Measurements from ENCODE around the gene SCAMP5.

The SCAMP5 gene

GRCh38 chr15:75033809-75034208 lies 38.4 kb downstream of the SCAMP5 start:
- Histone ChIP-seq H3K27ac (no peak overlapping the region), H3K4me3 (no peak overlapping the region)
- no peak for TF ChIP-seq CTCF (IDR thresholded peaks at IDR 0.05)
- DNase-seq (ENCODE audit: low spot score), result no peak

DNA sequence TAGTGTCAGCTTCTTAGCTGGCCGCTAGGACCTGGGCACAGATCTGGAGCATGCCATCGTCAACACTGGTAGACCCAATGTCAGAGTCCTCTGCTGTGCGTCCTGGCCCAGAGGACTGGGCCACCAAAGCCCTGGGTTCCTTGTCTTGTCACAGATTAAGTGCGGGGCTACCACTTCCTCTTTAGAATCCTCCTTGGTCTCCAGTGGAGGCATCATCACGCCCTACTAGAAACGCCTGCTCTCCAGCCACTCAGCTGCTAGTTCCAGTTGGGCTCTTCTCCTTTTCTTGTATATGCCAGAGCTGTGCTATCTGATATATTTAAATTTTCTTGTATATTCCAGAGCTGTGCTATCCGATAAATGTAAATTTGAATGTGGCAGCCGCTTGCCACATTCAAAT lies 39.3 kb downstream of the SCAMP5 start:
- Histone ChIP-seq H3K4me3 (no peak overlapping the region), H3K27ac (no peak overlapping the region)
- TF ChIP-seq CTCF (IDR thresholded peaks at IDR 0.05), result no peak
- DNase-seq (ENCODE audit: low spot score), result no peak

DNA sequence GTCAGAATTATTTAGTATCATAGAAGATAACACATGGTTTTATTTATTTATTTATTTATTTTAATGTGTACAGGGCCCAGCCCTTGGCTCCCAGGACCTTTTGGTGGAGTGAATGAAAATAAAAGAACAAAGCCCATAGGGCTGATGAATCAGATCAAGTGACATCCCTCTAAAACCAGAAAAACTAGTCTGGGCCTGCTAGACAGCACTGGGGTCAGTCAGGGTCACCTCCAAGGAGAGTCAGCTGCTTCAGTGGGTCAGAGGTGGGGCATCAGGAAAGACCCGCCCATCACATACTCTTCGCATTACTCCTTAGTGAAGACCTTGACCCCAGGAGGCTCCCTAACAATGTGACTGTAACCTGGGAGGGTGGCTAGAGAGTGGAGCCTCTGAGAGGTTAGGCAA lies 40.9 kb downstream of the SCAMP5 start:
- no peak overlapping the region for H3K4me3 ChIP-seq
- no peak for DNase-seq (ENCODE audit: low spot score)
- TF ChIP-seq CTCF (IDR thresholded peaks at IDR 0.05), result no peak
- no peak overlapping the region for H3K27ac ChIP-seq

DNA sequence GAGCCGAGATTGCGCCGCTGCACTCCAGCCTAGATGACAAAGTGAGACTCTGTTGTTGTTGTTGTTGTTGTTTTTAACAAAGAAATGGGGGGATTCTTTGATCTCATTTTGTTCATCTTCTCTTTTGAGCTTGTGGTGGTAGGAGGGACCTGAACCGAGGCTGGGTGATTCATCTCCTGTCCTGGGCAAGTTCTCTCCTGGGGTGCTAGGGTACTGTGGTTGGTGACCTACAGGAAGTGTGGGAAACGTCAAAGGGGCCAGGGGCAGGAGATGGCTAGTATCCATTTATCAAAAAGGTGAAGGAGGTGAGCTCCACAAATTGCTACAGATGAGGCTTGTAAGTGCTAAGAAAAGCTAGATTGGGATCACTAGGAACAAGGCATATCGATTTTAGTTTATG lies 42.3 kb downstream of the SCAMP5 start:
- H3K27ac ChIP-seq, result no peak overlapping the region
- no peak overlapping the region for H3K4me3 ChIP-seq

DNA sequence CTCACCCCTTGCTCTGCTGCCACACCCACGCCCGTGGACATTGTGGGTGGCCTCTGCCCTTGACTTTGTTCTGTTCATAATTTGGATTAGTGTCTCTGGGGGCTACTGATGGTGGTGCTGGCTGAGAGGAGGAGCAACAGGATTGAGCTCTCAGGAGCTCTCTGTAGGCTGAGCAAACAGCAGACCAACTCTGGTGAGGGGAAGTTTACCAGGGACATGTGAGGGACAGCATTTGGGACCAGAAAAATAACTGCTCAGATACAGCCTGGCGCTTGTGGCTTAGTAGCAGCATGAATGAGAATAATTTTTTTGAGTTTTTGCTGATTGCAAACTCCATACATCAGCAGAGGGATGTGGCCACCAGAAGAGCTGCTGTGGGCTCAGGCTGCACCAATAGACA lies 42.9 kb downstream of the SCAMP5 start:
- no peak for DNase-seq (ENCODE audit: low spot score)
- no peak for TF ChIP-seq CTCF (IDR thresholded peaks at IDR 0.05)
- H3K27ac ChIP-seq, result no peak overlapping the region
- no peak overlapping the region for H3K4me3 ChIP-seq

More for the DNA sequence above, 42.3 kb downstream of the SCAMP5 start:
- no peak for DNase-seq (ENCODE audit: low spot score)
- TF ChIP-seq CTCF (IDR thresholded peaks at IDR 0.05), result no peak

DNA sequence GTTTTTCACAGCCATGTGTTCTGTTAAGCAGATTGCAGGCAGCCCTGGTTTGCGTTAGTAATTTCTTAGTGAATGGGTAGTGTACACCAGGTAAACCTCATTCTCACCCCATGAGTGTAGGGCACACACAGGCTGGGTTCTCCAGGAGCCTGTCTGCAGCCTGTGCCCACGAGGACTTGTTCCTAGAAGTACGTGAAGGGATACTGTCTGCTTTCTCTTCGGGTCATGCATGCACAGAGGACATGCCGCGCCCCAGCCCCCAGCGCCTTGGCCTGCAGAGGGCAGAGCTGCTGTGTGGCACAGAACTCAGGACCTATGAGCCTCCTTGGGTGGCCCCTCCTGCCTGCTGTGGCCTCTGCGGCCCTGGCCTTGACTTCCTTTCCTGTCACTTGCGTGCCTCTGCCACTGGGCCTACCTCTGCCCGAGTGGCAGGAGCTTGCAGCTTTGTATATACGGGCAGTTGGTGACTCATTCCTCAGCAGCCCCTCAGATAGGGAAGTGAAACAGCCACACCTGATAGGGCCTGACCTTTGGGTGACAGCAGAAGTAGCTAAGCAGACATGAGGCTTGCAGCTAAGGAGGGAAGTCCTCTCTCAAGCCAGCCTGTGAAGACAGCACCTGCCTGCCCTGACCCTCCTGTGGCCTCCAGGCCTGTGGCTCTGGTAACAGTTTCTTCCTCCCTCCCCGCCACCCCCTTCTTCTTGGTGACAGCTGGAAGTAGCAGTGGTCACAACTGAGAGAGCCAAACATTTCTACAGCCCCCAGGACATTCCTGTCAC lies 47.6 kb downstream of the SCAMP5 start:
- H3K27ac ChIP-seq, result peak overlapping the region; percentile 84 to 96
- peak; percentile 90 for DNase-seq (ENCODE audit: low spot score)
- TF ChIP-seq CTCF (IDR thresholded peaks at IDR 0.05), result no peak
- peak overlapping the region; percentile 28 for H3K4me3 ChIP-seq
